HG03025 (cell line): Measurements from ENCODE around the gene CDKN3.
"Not testable (repeated sequence)": the region's sequence is repeated elsewhere in the genome, so short reads cannot be mapped to it uniquely, and the experiment has no call there.

Source experiments
- ATAC-seq: cut with Tn5 transposase; IDR thresholded peaks from one replicate; pipeline ENCODE4 v1.9.1; 2021; ENCODE audit warnings: mild to moderate bottlenecking, moderate library complexity; ENCODE audit not compliant: unreplicated experiment, low FRiP score

Gene CDKN3

GRCh38 chr14:54369343-54369742 lies 27.5 kb upstream of the CDKN3 start:
- ATAC-seq = no peak

- no peak for ATAC-seq
These were observed 26.2 kb upstream of the CDKN3 start for GRCh38 chr14:54370323-54371198.

GRCh38 chr14:54374117-54374884 lies 22.5 kb upstream of the CDKN3 start:
- no peak for ATAC-seq

GRCh38 chr14:54377501-54377900 lies 19.3 kb upstream of the CDKN3 start:
- no peak for ATAC-seq

- not testable (repeated sequence) for ATAC-seq
These were observed 17.9 kb upstream of the CDKN3 start for GRCh38 chr14:54378893-54379292.

- not testable (repeated sequence) for ATAC-seq
These were observed 16.2 kb upstream of the CDKN3 start for GRCh38 chr14:54380558-54380957.

GRCh38 chr14:54381821-54382220 lies 15.0 kb upstream of the CDKN3 start:
- no peak for ATAC-seq

GRCh38 chr14:54383835-54384234 lies 13.0 kb upstream of the CDKN3 start:
- ATAC-seq = no peak

GRCh38 chr14:54385556-54385955 lies 11.3 kb upstream of the CDKN3 start:
- no peak for ATAC-seq

- ATAC-seq = no peak
These were observed 9.5 kb upstream of the CDKN3 start for GRCh38 chr14:54387328-54387727.

GRCh38 chr14:54392131-54392859 lies 4.5 kb upstream of the CDKN3 start:
- no peak for ATAC-seq

- ATAC-seq = not testable (repeated sequence)
These were observed 3.6 kb upstream of the CDKN3 start for GRCh38 chr14:54392986-54393884.

GRCh38 chr14:54394596-54394995 lies 2.2 kb upstream of the CDKN3 start:
- no peak for ATAC-seq

GRCh38 chr14:54395284-54395683 lies 1.5 kb upstream of the CDKN3 start:
- no peak for ATAC-seq

- no peak for ATAC-seq
These were observed 1.1 kb upstream of the CDKN3 start for GRCh38 chr14:54395716-54396115.

- ATAC-seq = no peak
These were observed 669 bp upstream of the CDKN3 start for GRCh38 chr14:54396183-54396492.

GRCh38 chr14:54399560-54399959 lies 2.8 kb downstream of the CDKN3 start:
- no peak for ATAC-seq

GRCh38 chr14:54403401-54404005 lies 6.7 kb downstream of the CDKN3 start:
- ATAC-seq = not testable (repeated sequence)

GRCh38 chr14:54410215-54410614 lies 13.4 kb downstream of the CDKN3 start:
- no peak for ATAC-seq

- ATAC-seq = no peak
These were observed 14.6 kb downstream of the CDKN3 start for GRCh38 chr14:54411371-54411770.
